Erythroblast (primary cell): ENCODE data around the gene HOXB1.
A peak's percentile ranks its signal among the peaks of the same experiment; 100 is the strongest.
"Not testable (repeated sequence)": the region's sequence is repeated elsewhere in the genome, so short reads cannot be mapped to it uniquely, and the experiment has no call there.

Experiments
- DNase-seq, 2 experiments: peaks; one replicate each; lab custom pipeline; 2025; lab: John Stamatoyannopoulos, UW
- GATA1 ChIP-seq: IDR thresholded peaks from 2 replicates; pipeline ENCODE4 v1.6.1; 2011; ENCODE audit warnings: low read depth, mild to moderate bottlenecking, control low read depth, low read length, moderate library complexity
- POLR2A ChIP-seq: IDR thresholded peaks from 2 replicates; pipeline ENCODE4 v1.6.1; 2011; ENCODE audit warnings: mild to moderate bottlenecking, low read length

HOXB1 gene

GRCh38 chr17:48539177-48539576 is 8.4 kb upstream of the HOXB1 start:
- DNase-seq, result no peak

GRCh38 chr17:48537316-48537715 is 6.5 kb upstream of the HOXB1 start:
- no peak for TF ChIP-seq POLR2A
- no peak for TF ChIP-seq GATA1

More at GRCh38 chr17:48539177-48539576, 8.4 kb upstream of the HOXB1 start:
- TF ChIP-seq GATA1 (no peak), POLR2A (no peak)

GRCh38 chr17:48535793-48536559 is 5.2 kb upstream of the HOXB1 start:
- DNase-seq, result not testable (repeated sequence)

More at GRCh38 chr17:48537316-48537715, 6.5 kb upstream of the HOXB1 start:
- no peak for DNase-seq

- TF ChIP-seq GATA1, result no peak
- TF ChIP-seq POLR2A, result no peak
- no peak for DNase-seq
Observed at GRCh38 chr17:48532261-48532660, 1.4 kb upstream of the HOXB1 start.

- TF ChIP-seq GATA1, result no peak
- no peak for TF ChIP-seq POLR2A
- DNase-seq, result no peak
Observed at GRCh38 chr17:48530208-48530886, 464 bp downstream of the HOXB1 start.

GRCh38 chr17:48529683-48530009 is 1.2 kb downstream of the HOXB1 start:
- TF ChIP-seq POLR2A (no peak), GATA1 (no peak)
- DNase-seq, result no peak

GRCh38 chr17:48528936-48529682 is 1.7 kb downstream of the HOXB1 start:
- DNase-seq, result no peak
- no peak for TF ChIP-seq POLR2A
- no peak for TF ChIP-seq GATA1

- TF ChIP-seq POLR2A, result no peak
- no peak for TF ChIP-seq GATA1
- DNase-seq, result no peak
Observed at GRCh38 chr17:48528153-48528935, 2.5 kb downstream of the HOXB1 start.

GRCh38 chr17:48527547-48527932 is 3.3 kb downstream of the HOXB1 start:
- TF ChIP-seq GATA1 (no peak), POLR2A (no peak)

GRCh38 chr17:48526608-48527546 is 3.9 kb downstream of the HOXB1 start:
- no peak for DNase-seq
- no peak for TF ChIP-seq GATA1
- no peak for TF ChIP-seq POLR2A

More at GRCh38 chr17:48527547-48527932, 3.3 kb downstream of the HOXB1 start:
- no peak for DNase-seq

GRCh38 chr17:48523010-48523409 is 7.8 kb downstream of the HOXB1 start:
- DNase-seq, result peak; percentile 20 to 34
- TF ChIP-seq POLR2A, result no peak

GRCh38 chr17:48522031-48522653 is 8.7 kb downstream of the HOXB1 start:
- TF ChIP-seq POLR2A (no peak), GATA1 (no peak)
- DNase-seq, result no peak
